Adipose tissue (tissue), 3 donors: ENCODE data around the gene C19orf73. TPM values are rescaled to one million over a fixed set of nuclear protein-coding genes. Genes with fewer than 3 reads are reported as not detected.

Experiments
- H3K27ac ChIP-seq: one replicate; pipeline ENCODE4 v1.5.1; 2013; ENCODE audit warnings: low read depth, low read length
- WGBS, 3 donors: extraction: QIAGEN DNeasy Blood & Tissue Kit; methylation state at CpG; one replicate each; pipeline ENCODE4 v1.1.7; 2013; 5-methylcytosine and 5-hydroxymethylcytosine counted together
- polyA plus RNA-seq, 3 donors: library from polyadenylated mRNA; stranded (reverse); fragments of 200-250 nt; gene quantifications; one replicate each; pipeline ENCODE4 v1.2.3, GENCODE V29; 2013
- donor health status: healthy with polysubstance abuse.
- donor health status: Bipolar disorder and iron deficiency.
- donor health status: healthy.

The C19orf73 gene
- polyA plus RNA-seq, 3 donors, result 1.5 to 5.1 TPM; not detected in 1

- no peak overlapping the region for H3K27ac ChIP-seq
Observed at GRCh38 chr19:49109569-49110233, 9.2 kb downstream of the C19orf73 start.

GRCh38 chr19:49109051-49109450 lies 9.9 kb downstream of the C19orf73 start:
- WGBS, 3 donors, result 80 to 82% (median 82%) methylated on average over 5 of the region's 5 CpGs
- H3K27ac ChIP-seq, result no peak overlapping the region

More at GRCh38 chr19:49109569-49110233, 9.2 kb downstream of the C19orf73 start:
- 72 to 89% (median 80%) methylated on average over 8 of the region's 8 CpGs for WGBS, 3 donors

DNA sequence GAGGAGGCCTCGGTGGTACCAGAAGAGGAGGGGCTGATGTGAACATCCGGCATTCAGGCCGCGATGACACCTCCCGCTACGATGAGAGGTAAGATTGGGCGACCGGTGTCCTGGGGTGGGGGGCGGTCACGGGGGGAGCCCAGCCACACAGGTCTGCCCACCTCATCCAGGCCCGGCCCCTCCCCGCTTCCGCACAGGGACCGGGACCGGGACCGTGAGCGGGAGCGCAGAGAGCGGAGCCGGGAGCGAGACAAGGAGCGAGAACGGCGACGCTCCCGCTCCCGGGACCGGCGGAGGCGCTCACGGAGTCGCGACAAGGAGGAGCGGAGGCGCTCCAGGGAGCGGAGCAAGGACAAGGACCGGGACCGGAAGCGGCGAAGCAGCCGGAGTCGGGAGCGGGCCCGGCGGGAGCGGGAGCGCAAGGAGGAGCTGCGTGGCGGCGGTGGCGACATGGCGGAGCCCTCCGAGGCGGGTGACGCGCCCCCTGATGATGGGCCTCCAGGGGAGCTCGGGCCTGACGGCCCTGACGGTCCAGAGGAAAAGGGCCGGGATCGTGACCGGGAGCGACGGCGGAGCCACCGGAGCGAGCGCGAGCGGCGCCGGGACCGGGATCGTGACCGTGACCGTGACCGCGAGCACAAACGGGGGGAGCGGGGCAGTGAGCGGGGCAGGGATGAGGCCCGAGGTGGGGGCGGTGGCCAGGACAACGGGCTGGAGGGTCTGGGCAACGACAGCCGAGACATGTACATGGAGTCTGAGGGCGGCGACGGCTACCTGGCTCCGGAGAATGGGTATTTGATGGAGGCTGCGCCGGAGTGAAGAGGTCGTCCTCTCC lies 11.1 kb downstream of the C19orf73 start:
- no peak overlapping the region for H3K27ac ChIP-seq
- WGBS, 3 donors, result 95% methylated on average over 93 of the region's 93 CpGs

GRCh38 chr19:49106648-49107135 lies 12.3 kb downstream of the C19orf73 start:
- WGBS, 3 donors, result 57 to 66% (median 60%) methylated on average over 12 of the region's 12 CpGs
- no peak overlapping the region for H3K27ac ChIP-seq

- 80 to 83% (median 83%) methylated on average over 29 to 30 of the region's 30 CpGs for WGBS, 3 donors
- no peak overlapping the region for H3K27ac ChIP-seq
Observed at GRCh38 chr19:49104229-49104864, 14.6 kb downstream of the C19orf73 start.

GRCh38 chr19:49103331-49104085 lies 15.4 kb downstream of the C19orf73 start:
- H3K27ac ChIP-seq, result no peak overlapping the region
- 86 to 87% (median 86%) methylated on average over 31 to 33 of the region's 33 CpGs for WGBS, 3 donors

- WGBS, 3 donors, result 88 to 94% (median 88%) methylated on average over 12 of the region's 12 CpGs
- no peak overlapping the region for H3K27ac ChIP-seq
Observed at GRCh38 chr19:49102303-49102702, 16.6 kb downstream of the C19orf73 start.

GRCh38 chr19:49101160-49101559 lies 17.8 kb downstream of the C19orf73 start:
- 83 to 90% (median 89%) methylated on average over 11 to 12 of the region's 12 CpGs for WGBS, 3 donors
- H3K27ac ChIP-seq, result no peak overlapping the region

DNA sequence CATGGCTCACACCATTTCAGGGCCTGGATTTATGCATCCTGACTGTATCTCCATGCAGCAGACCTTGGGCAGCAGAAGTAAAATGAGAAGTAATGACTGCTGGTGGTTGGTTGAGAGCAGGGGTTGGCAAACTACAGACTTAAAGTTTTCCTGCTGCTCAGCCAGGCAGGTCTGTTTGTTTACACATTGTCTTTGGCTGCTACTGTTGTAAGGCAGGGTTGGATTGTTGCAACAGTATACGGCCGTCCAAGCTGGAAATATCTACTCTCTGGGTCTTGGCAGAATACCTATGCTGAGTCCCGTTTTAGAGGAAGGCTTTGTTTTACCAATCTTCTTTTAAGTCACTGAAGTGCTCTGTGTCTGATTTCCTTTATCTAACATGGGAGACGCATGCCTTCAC lies 20.1 kb downstream of the C19orf73 start:
- 52 to 79% (median 72%) methylated on average over 4 of the region's 4 CpGs for WGBS, 3 donors
- no peak overlapping the region for H3K27ac ChIP-seq

DNA sequence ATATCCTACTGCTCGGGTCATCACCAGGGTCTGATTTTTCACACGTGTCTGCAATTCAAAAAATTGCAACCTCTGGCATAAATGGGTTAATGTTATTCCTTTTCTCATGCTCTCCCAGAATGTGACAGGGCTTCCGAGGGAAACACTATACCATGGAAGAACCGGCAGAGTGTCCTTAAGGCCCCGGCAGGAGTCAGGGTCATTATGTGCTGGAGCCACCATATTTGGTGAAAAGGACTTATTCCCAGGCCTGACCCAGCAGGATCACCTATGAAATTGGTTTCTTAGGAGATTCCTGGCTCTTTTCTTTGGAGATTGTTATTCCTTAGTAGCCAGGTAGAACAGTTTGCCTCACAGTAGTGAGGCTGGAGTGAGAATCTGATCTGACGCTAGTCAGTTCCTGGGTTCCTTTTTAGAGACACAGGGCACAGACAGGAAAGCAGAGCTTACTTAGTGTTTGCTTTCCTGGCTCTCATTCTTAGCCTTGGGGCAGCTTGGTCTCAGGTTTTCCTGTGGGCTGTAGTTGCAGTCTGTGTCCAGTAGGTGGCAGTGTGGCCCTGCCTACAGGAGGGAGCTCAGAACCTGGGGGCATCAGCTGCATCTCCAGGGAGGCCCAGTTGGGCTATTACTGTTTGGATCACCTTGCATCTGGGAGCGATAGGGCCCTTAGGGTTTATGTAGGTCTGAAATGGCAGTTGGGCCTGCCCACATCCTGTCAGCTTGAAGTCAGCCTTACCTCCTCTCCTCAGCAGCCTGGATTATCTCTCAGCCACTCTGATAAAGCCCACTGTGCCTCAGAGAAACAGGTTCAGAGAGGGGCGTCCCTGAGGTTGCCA lies 21.3 kb downstream of the C19orf73 start:
- no peak overlapping the region for H3K27ac ChIP-seq

GRCh38 chr19:49094505-49095482 lies 24.1 kb downstream of the C19orf73 start:
- 72 to 76% (median 76%) methylated on average over 23 of the region's 23 CpGs for whole genome bisulfite sequencing, 3 donors
- no peak overlapping the region for H3K27ac ChIP-seq

More for the DNA sequence above, 21.3 kb downstream of the C19orf73 start:
- 35 to 65% (median 55%) methylated on average over 8 of the region's 8 CpGs for WGBS, 3 donors

GRCh38 chr19:49092686-49093085 lies 26.3 kb downstream of the C19orf73 start:
- 92 to 97% (median 93%) methylated on average over 6 of the region's 6 CpGs for WGBS, 3 donors
- no peak overlapping the region for H3K27ac ChIP-seq

GRCh38 chr19:49091391-49092038 lies 27.4 kb downstream of the C19orf73 start:
- 90 to 94% (median 90%) methylated on average over 17 of the region's 17 CpGs for WGBS, 3 donors
- no peak overlapping the region for H3K27ac ChIP-seq

GRCh38 chr19:49086296-49086695 lies 32.6 kb downstream of the C19orf73 start:
- no peak overlapping the region for H3K27ac ChIP-seq
- WGBS, 3 donors, result 34 to 55% (median 41%) methylated on average over 11 of the region's 11 CpGs

DNA sequence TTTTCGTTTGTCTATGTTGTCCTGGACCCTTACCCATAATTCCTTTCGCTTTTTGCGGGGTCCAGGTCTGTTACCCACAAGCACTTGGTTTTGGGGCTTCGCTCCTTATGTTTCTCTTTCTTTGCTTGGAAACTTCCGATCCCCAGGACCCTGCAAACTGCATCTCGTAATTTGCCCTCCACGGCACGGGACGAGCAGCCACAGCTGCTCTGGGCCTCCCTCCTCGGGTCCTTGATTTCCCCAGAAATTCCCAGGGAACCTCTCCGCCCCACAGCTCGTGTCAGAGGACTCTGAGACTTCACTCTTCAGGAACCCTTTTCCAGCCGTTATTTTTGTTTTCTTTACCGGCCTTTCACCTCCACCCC lies 33.1 kb downstream of the C19orf73 start:
- H3K27ac ChIP-seq, result no peak overlapping the region
- 0 to 2% (median 1%) methylated on average over 14 of the region's 14 CpGs for WGBS, 3 donors
